GM18951 (cell line): Measurements from ENCODE around the gene OGFOD3.
"Not testable (repeated sequence)": the region's sequence is repeated elsewhere in the genome, so short reads cannot be mapped to it uniquely, and the experiment has no call there.

Experiments used
- POLR2A ChIP-seq: IDR thresholded peaks from 4 replicates; pipeline ENCODE4 v1.6.1; 2011; ENCODE audit warnings: mild to moderate bottlenecking; ENCODE audit not compliant: insufficient read length, insufficient read depth; ENCODE audit errors: extremely low read depth
- in situ Hi-C: fragments of 300-500 bp; cut with MboI; formaldehyde crosslinking; loops from one replicate; pipeline ENCODE4 v1.12.0; 2022; ENCODE audit warnings: low sequenced_read_pairs, mixed read lengths, inconsistent platforms; ENCODE audit not compliant: unreplicated experiment

OGFOD3 gene

DNA sequence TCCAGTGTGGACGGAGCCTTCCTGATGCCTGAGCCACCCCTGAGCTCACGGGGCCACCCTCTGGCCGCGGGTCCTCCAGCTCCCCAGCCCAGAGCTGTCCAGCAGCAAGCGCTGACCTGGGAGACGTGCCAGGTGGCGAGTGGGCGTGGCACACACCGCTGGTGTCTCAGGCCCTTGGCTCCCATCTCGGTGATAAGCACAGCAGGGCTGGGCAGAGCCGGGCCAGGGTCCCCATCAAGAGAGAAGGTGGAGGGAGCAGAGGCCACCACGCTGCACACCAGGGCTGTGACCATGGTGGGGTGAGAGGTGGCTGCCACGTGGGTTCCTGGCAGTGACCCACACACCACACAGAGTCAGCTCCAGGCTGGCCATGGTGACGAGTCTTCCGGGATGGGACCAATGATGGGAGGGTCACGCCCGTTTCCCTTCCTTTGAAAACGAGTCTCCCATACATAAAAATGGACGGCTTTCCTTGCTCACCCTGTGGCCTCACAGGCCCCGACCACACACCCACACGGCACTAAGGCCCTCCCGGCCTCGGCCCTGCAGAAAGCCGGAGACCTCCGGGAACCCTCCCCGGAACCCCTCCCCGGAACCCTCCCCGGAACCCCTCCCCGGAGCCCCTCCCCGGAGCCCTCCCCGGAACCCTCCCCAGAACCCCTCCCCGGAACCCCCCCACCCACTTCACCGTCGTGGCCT lies 30.0 kb downstream of the OGFOD3 start:
- in situ Hi-C loops: no loop called here
- TF ChIP-seq POLR2A: no peak

DNA sequence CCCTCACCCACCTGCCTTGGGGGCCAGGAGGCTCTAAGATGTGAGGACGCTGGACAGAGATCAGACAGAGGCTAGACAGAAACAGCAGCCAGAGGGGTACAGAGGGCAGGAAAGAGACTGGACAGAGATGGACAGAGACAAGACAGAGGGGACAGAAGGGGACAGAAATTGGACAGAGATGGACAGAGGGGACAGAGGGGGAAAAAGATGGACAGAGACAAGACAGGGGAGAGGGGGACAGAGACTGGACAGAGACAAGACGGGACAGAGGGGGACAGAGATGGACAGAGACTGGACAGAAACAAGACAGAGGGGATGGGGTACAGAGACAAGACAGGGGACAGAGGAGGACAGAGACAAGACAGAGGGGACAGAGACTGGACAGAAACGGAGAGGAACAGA lies 30.7 kb downstream of the OGFOD3 start:
- in situ Hi-C loops: no loop called here
- no peak for TF ChIP-seq POLR2A

DNA sequence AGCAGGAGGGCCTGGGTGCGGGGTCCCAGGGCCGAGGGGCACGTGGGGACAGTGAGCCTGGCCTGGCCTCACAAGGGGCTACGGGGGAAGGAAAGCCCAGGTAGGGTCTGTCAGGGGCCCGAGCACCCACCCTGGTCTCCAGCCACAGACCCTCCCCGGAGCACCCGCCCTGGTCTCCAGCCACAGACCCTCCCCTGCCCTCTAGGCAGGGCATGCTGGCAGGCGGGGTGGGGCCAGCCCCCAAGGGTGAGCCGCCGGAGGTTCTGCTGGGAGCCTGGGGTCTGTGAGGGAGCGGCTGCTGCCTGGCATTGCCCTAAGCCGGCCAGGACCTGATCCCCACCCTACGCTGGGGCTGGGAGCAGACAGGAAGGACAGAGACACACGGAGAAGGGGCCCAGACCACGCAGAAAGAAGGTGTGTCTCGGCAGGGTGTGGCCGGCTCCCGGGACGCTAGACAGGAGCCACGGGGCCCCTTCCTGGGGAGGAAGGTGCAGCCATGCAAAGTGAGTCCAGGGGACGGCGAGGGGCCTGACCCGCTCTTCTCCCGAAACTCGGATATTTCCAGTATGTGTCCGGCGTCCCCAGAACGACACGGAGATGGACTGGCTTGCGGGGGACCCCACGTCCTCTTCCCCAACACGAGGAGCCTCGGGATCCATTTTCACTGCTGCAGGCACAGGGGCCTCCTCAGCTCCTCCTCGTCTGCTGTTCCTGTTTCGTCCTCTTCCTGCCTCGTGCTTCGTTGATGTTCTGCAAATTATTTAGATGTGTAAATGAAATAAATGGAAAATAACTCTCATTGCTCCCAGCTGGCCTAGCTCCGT lies 31.3 kb downstream of the OGFOD3 start:
- no peak for TF ChIP-seq POLR2A
- in situ Hi-C loops: no loop called here

DNA sequence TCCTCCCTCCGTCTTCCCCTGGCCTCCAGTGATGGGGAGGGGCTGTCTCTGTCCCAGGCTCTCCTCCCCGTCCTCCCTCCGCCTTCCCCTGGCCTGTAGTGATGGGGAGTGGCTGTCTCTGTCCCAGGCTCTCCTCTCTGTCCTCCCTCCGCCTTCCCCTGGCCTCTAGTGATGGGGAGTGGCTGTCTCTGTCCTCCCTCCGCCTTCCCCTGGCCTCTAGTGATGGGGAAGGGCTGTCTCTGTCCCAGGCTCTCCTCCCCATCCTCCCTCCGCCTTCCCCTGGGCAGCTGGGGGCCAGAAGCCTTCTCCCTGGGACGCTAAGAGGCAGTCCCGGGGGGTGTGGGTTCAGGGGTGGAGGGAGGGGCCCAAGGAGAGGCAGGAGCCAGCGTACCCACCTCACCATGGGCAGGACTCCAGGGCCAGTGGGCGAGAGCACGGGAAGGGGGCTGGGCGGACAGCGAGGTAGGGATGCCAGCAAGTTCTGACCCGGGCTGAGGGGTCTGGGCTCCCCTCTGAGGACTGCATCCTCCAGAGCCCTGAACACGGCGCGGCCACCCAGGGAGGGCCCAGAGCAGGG lies 32.0 kb downstream of the OGFOD3 start:
- in situ Hi-C loops: no loop called here

DNA sequence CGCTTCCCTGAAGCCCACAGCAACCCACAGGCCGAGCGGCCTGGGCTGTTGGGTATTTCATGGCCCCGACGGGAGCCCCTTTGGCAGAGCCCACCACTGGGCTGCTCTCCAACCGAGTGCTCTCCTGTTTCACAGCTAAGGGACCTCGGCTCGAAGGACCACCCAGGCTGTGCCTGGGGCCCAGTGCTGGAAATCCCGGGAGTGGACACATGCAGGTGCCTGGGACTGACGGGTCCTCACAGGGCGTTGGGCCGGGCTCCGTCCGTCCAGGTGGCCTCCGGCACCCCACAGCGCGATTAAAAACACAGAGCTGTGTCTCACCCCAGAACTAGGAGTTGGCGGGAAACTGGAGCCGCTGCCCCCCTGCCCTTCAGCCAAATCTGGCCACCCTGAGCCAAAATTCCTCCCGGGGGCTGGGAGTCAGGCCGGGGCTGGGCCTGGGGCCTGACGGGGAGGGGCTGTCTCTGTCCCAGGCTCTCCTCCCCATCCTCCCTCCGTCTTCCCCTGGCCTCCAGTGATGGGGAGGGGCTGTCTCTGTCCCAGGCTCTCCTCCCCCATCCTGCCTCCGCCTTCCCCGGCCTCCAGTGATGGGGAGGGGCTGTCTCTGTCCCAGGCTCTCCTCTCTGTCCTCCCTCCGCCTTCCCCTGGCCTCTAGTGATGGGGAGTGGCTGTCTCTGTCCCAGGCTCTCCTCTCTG lies 32.7 kb downstream of the OGFOD3 start:
- in situ Hi-C loops: no loop called here
- TF ChIP-seq POLR2A: no peak

More for the DNA sequence above, 32.0 kb downstream of the OGFOD3 start:
- TF ChIP-seq POLR2A: no peak

DNA sequence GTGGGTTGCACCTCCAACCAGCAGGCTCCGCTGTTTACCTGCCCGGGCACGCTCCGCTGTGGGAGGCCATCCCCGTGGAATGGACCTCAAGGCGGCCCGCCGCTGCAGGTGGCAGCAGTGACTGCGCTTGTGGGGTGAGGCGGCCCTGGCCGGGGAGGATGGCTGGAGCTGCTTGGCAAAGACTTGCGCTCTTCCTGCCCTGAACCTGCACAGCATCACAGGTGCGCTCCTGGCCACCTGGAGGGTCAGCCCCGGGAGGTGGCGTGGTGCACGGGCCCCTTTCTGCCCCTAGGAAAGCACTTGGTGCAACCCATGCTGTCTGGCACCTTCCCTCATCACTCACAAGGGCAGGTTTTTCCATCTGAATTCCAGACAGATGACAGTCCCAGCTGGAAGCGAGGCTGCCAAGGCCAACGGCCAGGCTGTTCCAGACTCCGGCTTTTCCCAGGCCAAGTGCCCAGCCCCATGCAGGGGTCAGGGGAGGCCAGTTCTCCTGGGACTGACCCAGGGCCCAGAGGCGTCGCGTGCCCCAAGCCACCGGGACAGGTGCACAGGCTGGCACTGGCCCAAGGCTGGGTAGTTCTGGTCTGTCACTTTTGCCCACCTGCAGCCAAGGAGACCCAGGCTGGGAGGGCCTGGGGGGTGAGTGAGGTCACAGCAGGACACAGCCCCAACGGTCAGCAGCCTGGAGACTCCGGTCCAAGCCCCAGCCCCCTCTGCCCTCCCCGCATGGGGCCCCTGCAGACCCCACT lies 33.5 kb downstream of the OGFOD3 start:
- no peak for TF ChIP-seq POLR2A
- in situ Hi-C loops: no loop called here

DNA sequence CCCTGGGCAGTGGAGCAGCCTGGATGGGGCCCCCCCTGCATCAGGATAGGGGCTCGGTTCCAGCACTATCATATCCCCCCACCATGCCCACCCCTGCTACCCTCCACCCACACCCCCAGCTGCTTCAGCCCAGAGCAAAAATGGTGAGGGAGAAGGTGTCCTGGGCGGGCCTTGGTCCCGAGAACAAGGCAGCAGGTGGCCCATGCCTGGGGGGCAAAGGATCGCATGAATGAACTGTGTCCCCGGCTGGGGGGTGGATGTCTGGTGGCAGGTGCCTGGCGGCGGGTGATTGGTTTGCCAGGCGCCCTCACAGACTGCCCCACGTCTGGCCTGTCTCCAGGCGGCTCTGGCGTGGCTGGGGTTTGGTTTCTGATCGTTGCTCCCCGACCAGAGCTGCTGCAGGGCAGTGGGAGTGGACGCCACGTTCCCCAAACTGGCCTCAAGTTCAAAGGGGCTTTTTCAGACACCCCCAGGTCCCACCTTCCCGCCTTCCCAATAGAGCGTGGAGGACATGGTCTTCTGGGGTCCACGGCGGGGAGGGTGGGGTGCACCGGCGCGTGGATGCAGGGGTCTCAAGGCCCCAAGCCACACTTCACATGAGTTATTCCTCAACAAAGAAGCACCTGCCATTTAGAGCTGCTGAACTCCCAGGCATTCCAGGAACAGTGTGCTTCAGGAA lies 34.2 kb downstream of the OGFOD3 start:
- in situ Hi-C loops: no loop called here
- no peak for TF ChIP-seq POLR2A

DNA sequence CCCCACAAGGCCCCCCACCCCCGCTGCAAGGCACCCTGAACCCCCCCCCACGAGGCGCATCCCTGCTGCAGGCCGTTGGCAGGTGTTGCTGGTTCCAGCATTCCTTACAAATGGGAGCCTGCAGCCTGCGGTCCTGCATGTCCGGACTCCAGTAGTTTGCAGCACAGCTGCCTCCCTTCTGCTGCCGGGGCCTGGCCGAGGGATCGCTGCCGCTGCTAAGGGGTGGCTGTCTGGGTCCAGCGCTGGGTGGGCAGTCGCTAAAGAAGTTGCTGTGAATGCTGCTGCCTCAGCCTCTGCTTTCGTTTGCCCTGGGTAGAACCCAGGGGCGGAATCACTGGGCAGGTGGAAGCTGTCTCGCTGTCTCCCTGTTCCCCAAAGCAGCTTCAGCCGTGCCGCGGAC lies 35.0 kb downstream of the OGFOD3 start:
- TF ChIP-seq POLR2A: no peak
- in situ Hi-C loops: no loop called here

DNA sequence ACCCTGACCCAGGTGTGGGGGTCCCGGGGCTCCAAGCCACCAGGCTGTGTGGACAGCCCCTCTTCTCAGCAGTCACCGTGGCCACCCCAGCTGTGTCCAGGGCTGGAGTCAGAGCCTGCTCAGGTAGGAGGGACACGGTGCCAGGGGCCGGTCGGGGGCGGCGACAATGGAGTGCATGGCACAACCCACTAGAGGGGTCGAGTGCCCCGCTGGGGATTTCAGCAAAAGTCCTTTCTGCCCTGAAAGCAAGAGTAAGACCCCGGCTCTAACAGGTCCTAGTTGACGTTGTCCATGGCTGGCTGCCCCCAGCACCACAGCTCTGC lies 35.5 kb downstream of the OGFOD3 start:
- no peak for TF ChIP-seq POLR2A
- in situ Hi-C loops: no loop called here

DNA sequence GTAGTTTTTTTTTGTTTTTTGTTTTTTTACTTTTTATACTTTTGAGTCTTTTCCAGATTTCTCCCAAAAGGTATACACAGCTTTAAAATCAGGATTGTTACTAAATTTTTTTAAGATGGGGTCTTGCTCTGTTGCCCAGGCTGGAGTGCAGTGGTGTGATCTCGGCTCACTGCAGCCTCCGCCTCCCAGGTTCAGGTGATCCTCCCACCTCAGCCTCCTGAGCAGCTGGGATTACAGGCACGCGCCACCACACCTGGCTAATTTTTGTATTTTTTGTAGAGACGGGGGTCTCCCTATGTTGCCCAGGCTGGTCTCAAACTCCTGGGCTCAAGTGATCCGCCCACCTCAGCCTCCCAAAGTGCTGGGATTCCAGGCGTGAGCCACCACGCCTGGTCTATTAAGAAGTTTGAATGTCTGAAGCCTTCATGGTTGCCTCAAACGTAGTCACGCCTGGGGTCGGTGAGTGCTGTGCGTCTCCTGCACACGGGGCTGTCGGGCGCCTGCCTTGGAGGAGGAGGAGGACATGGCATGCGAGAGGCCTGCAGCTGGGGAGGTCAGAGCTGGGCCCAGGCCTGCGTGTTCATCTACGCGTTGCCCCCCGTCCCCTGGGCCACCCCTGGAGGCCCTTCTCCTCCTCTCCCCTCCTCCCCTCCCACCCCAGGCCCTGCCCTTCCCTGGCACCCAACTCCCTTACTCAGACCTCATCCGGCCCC lies 36.0 kb downstream of the OGFOD3 start:
- in situ Hi-C loops: not testable (repeated sequence)

DNA sequence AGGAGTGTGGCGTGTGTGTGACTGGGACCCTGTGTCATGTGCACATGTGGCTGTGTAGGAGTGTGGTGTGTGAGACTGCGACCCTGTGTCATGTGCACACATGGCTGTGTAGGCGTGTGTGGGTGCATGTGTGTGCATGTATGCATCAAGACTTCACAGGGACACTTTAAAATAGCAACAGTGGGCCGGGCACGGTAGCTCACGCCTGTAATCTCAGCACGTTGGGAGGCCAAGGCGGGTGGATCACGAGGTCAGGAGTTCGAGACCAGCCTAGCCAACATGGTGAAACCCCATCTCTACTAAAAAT lies 36.7 kb downstream of the OGFOD3 start:
- in situ Hi-C loops: not testable (repeated sequence)
